Panc1 (cell line): ENCODE results near the gene TGM1.

Source experiments
- POLR2AphosphoS5 ChIP-seq: IDR thresholded peaks from 2 replicates; pipeline ENCODE4 v1.6.1; 2012; ENCODE audit warnings: mild to moderate bottlenecking, low read depth, low read length, moderate library complexity
- SIN3A ChIP-seq: IDR thresholded peaks from 2 replicates; pipeline ENCODE4 v1.6.1; 2012; ENCODE audit warnings: low read depth, mild to moderate bottlenecking, low read length, moderate library complexity, borderline replicate concordance; ENCODE audit not compliant: insufficient read depth
- TCF7L2 ChIP-seq: IDR thresholded peaks from 2 replicates; pipeline ENCODE4 v1.6.1; 2011; ENCODE audit warnings: mild to moderate bottlenecking, low read depth, low read length, inconsistent platforms
- TF ChIP-seq, protein P1 (sequence below): fragments of 450-650 bp; IDR thresholded peaks from 2 replicates; pipeline ENCODE4 v1.5.1; 2017; ENCODE audit warnings: mild to moderate bottlenecking
- TF ChIP-seq, protein P2 (sequence below), 2 experiments: IDR thresholded peaks; 2 replicates each; pipeline ENCODE4 v1.6.1; 2011 to 2012; ENCODE audit warnings: low read depth in 2 of 2, control low read depth in 1 of 2, low read length in 1 of 2, mild to moderate bottlenecking in 1 of 2, moderate library complexity in 1 of 2; ENCODE audit not compliant: insufficient read depth in 1 of 2

DNA sequence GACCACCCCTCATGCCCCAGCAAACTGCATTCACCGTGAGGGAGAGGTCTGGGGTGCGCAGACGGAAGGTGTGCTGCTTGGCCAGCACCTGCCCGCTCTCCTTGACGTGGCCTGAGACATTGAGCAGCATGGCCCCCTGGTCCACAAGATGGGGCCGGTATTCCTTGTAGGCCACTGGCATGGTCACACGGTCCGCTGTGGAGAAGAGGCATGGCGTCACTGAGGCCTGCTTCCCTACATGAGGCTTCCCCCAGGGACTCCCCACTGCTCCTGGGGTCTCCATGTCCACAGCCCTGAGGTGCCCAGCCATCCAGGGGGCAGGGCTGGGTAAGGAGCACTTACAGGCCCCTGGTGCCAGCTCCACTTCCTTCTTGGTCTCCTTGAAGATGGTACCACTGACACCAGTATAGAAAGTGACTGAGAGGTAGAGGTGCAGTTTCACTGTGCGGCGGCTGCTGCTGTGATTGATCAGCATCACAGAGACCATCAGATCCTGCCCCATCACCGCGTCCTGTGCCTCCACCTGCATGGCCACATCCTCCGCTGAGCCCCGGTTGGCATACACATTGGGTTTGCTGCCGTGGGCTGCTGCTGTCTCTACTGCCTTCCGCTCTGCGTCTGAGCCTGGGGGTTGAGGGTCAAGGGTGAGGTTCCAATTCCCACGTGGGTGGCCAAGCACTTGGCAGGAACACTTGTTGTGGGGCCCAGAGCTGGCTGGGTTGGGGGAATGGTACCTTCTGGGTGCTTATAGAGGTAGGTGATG is 8.2 kb downstream of the TGM1 start:
- TF ChIP-seq, protein P1, sequence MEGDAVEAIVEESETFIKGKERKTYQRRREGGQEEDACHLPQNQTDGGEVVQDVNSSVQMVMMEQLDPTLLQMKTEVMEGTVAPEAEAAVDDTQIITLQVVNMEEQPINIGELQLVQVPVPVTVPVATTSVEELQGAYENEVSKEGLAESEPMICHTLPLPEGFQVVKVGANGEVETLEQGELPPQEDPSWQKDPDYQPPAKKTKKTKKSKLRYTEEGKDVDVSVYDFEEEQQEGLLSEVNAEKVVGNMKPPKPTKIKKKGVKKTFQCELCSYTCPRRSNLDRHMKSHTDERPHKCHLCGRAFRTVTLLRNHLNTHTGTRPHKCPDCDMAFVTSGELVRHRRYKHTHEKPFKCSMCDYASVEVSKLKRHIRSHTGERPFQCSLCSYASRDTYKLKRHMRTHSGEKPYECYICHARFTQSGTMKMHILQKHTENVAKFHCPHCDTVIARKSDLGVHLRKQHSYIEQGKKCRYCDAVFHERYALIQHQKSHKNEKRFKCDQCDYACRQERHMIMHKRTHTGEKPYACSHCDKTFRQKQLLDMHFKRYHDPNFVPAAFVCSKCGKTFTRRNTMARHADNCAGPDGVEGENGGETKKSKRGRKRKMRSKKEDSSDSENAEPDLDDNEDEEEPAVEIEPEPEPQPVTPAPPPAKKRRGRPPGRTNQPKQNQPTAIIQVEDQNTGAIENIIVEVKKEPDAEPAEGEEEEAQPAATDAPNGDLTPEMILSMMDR = no peak
- TF ChIP-seq, protein P2, sequence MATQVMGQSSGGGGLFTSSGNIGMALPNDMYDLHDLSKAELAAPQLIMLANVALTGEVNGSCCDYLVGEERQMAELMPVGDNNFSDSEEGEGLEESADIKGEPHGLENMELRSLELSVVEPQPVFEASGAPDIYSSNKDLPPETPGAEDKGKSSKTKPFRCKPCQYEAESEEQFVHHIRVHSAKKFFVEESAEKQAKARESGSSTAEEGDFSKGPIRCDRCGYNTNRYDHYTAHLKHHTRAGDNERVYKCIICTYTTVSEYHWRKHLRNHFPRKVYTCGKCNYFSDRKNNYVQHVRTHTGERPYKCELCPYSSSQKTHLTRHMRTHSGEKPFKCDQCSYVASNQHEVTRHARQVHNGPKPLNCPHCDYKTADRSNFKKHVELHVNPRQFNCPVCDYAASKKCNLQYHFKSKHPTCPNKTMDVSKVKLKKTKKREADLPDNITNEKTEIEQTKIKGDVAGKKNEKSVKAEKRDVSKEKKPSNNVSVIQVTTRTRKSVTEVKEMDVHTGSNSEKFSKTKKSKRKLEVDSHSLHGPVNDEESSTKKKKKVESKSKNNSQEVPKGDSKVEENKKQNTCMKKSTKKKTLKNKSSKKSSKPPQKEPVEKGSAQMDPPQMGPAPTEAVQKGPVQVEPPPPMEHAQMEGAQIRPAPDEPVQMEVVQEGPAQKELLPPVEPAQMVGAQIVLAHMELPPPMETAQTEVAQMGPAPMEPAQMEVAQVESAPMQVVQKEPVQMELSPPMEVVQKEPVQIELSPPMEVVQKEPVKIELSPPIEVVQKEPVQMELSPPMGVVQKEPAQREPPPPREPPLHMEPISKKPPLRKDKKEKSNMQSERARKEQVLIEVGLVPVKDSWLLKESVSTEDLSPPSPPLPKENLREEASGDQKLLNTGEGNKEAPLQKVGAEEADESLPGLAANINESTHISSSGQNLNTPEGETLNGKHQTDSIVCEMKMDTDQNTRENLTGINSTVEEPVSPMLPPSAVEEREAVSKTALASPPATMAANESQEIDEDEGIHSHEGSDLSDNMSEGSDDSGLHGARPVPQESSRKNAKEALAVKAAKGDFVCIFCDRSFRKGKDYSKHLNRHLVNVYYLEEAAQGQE (IDR thresholded peaks at IDR 0.05; ENCODE audit: insufficient read depth in 1 of 2, low read depth in 2 of 2, low read length in 1 of 2) = no peak
- TF ChIP-seq POLR2AphosphoS5 (no peak), SIN3A (no peak), TCF7L2 (no peak)
